HCT116 (cell line): Measurements from ENCODE around the gene RCSD1. TPM values are rescaled to one million over a fixed set of nuclear protein-coding genes. Genes with fewer than 3 reads are reported as not detected.

Experiments used
- ATAC-seq: fragments of 200-7000 bp; cut with Tn5 transposase; 2 replicates; pipeline ENCODE4 v1.9.1; 2020; ENCODE audit warnings: mild to moderate bottlenecking, moderate library complexity
- BruUV-seq: library from RNA; stranded (reverse); fragments of 400-500 nt; replicated peaks from 2 replicates; lab custom pipeline; 2021; lab: Mats Ljungman, UMichigan
- CTCF ChIA-PET: fragments of 300-600 bp; sonication (Branson Sonifier 250); formaldehyde crosslinking; loops from one replicate; lab custom pipeline; 2021; ENCODE audit warnings: antibody characterized with exemption; lab: Charles Lee
- POLR2A ChIA-PET: fragments of 300-600, 350-600 bp; sonication (Branson Sonifier 250); formaldehyde crosslinking; loops from one replicate; lab custom pipeline; 2021; ENCODE audit warnings: antibody characterized with exemption; lab: Charles Lee
- RAD21 ChIA-PET, 2 experiments: fragments of 300-600 bp; sonication (Branson Sonifier 250); formaldehyde crosslinking; loops; one replicate each; lab custom pipeline; 2023; ENCODE audit warnings: low total read pairs in 2 of 2; ENCODE audit not compliant: uncharacterized antibody in 2 of 2, unreplicated experiment in 2 of 2, low non-redundant PET in 1 of 2; lab: Charles Lee
- DNase-seq: peaks from one replicate; pipeline ENCODE4 v3.0.0-alpha.2; 2010; ENCODE audit warnings: low read depth, low spot score
- H2AFZ ChIP-seq: fragments of 200-600 bp; shearing (Covaris generic), sonication (generic); 2 replicates; pipeline ENCODE4 v1.6.1; 2017; ENCODE audit warnings: low read depth, mixed run types, mixed read lengths, antibody characterized with exemption, low read length; ENCODE audit not compliant: poor library complexity, severe bottlenecking
- H3K27ac ChIP-seq: 2 replicates; pipeline ENCODE4 v1.5.1; 2012; ENCODE audit warnings: low read depth, low read length
- H3K27me3 ChIP-seq: fragments of 200-600 bp; sonication (generic); 2 replicates; pipeline ENCODE4 v1.6.1; 2016; ENCODE audit warnings: mixed run types, low read length, mixed read lengths; ENCODE audit not compliant: insufficient read depth
- H3K36me3 ChIP-seq, 2 experiments: fragments of 200-500 bp in 1 of 2; fragments of 200-600 bp in 1 of 2; sonication (Bioruptor generic) in 1 of 2; sonication (generic) in 1 of 2; 2 replicates each; pipeline versions ENCODE4 v1.5.1 to v1.6.1; 2014 to 2016; ENCODE audit warnings: low read length in 2 of 2, inconsistent platforms in 1 of 2, mixed read lengths in 1 of 2, mixed run types in 1 of 2; ENCODE audit not compliant: insufficient read depth in 2 of 2, control insufficient read depth in 1 of 2
- H3K4me1 ChIP-seq, 2 experiments: fragments of 200-600 bp in 1 of 2; sonication (generic) in 1 of 2; 2 replicates each; pipeline versions ENCODE4 v1.5.1 to v1.6.1; 2012 to 2017; ENCODE audit warnings: low read length in 2 of 2, inconsistent platforms in 1 of 2, mild to moderate bottlenecking in 1 of 2, mixed read lengths in 1 of 2, mixed run types in 1 of 2, moderate library complexity in 1 of 2; ENCODE audit not compliant: insufficient read depth in 2 of 2, control insufficient read depth in 1 of 2
- H3K4me2 ChIP-seq: fragments of 200-600 bp; sonication (generic); 2 replicates; pipeline ENCODE4 v1.6.1; 2017; ENCODE audit warnings: mixed run types, low read length, mixed read lengths
- H3K4me3 ChIP-seq, 2 experiments: fragments of 200-600 bp in 1 of 2; sonication (generic) in 1 of 2; replicated peaks in 1 of 2; 2 replicates each; pipeline ENCODE4 v1.5.1; 2011 to 2016; ENCODE audit warnings: low read length in 2 of 2, control low read depth in 1 of 2, low read depth in 1 of 2, mild to moderate bottlenecking in 1 of 2, mixed read lengths in 1 of 2, mixed run types in 1 of 2
- H3K79me2 ChIP-seq: fragments of 200-600 bp; sonication (generic); 2 replicates; pipeline ENCODE4 v1.6.1; 2017; ENCODE audit warnings: mild to moderate bottlenecking, mixed run types, low read length, moderate library complexity, mixed read lengths; ENCODE audit not compliant: insufficient read depth
- H3K9ac ChIP-seq: fragments of 200-600 bp; sonication (generic); 2 replicates; pipeline ENCODE4 v1.6.1; 2016; ENCODE audit warnings: low read length, mixed read lengths
- H3K9me2 ChIP-seq: fragments of 200-600 bp; sonication (generic), shearing (Covaris generic); 2 replicates; pipeline ENCODE4 v1.6.1; 2017; ENCODE audit warnings: mixed run types, mild to moderate bottlenecking, moderate library complexity; ENCODE audit not compliant: insufficient read depth
- H3K9me3 ChIP-seq, 2 experiments: fragments of 200-500 bp in 1 of 2; fragments of 200-600 bp in 1 of 2; sonication (Bioruptor generic) in 1 of 2; sonication (generic) in 1 of 2; 2 replicates each; pipeline ENCODE4 v1.6.1; 2014 to 2017; ENCODE audit warnings: low read length in 2 of 2, mixed read lengths in 2 of 2, inconsistent platforms in 1 of 2, low read depth in 1 of 2, mild to moderate bottlenecking in 1 of 2, mixed run types in 1 of 2, moderate library complexity in 1 of 2; ENCODE audit not compliant: control insufficient read depth in 1 of 2, insufficient read depth in 1 of 2
- H4K20me1 ChIP-seq: fragments of 200-600 bp; sonication (generic), shearing (Covaris generic); 2 replicates; pipeline ENCODE4 v1.6.1; 2017; ENCODE audit warnings: mixed run types, mild to moderate bottlenecking, moderate library complexity; ENCODE audit not compliant: insufficient read depth
- ATF3 ChIP-seq: IDR thresholded peaks from 2 replicates; pipeline ENCODE4 v1.6.1; 2012
- CBX3 ChIP-seq: IDR thresholded peaks from 2 replicates; pipeline ENCODE4 v1.6.1; 2012; ENCODE audit warnings: low read depth
- CEBPB ChIP-seq: IDR thresholded peaks from 2 replicates; pipeline ENCODE4 v1.6.1; 2012; ENCODE audit warnings: low read depth
- EGR1 ChIP-seq: IDR thresholded peaks from 2 replicates; pipeline ENCODE4 v1.6.1; 2012; ENCODE audit warnings: low read depth
- EZH2 ChIP-seq: fragments of 200-600 bp; sonication (generic); IDR thresholded peaks from 2 replicates; pipeline ENCODE4 v1.6.1; 2017; ENCODE audit warnings: antibody characterized with exemption, mixed run types
- EZH2phosphoT487 ChIP-seq: fragments of 200-600 bp; IDR thresholded peaks from 2 replicates; pipeline ENCODE4 v1.6.1; 2018; ENCODE audit warnings: antibody characterized with exemption, borderline replicate concordance
- FOSL1 ChIP-seq: IDR thresholded peaks from 2 replicates; pipeline ENCODE4 v1.6.1; 2012; ENCODE audit warnings: low read depth
- JUND ChIP-seq: IDR thresholded peaks from 2 replicates; pipeline ENCODE4 v1.6.1; 2012
- POLR2A ChIP-seq: IDR thresholded peaks from 2 replicates; pipeline ENCODE4 v1.7.0; 2011; ENCODE audit warnings: borderline replicate concordance; ENCODE audit not compliant: insufficient read depth, insufficient read length; ENCODE audit errors: extremely low read depth
- SIN3A ChIP-seq: IDR thresholded peaks from 2 replicates; pipeline ENCODE4 v1.6.1; 2012; ENCODE audit warnings: low read depth
- SP1 ChIP-seq: IDR thresholded peaks from 2 replicates; pipeline ENCODE4 v1.6.1; 2012; ENCODE audit warnings: low read depth
- SRF ChIP-seq: IDR thresholded peaks from 2 replicates; pipeline ENCODE4 v1.6.1; 2012; ENCODE audit warnings: low read depth
- YY1 ChIP-seq: IDR thresholded peaks from 2 replicates; pipeline ENCODE4 v1.6.1; 2011; ENCODE audit warnings: low read length, low read depth, moderate library complexity, mild to moderate bottlenecking; ENCODE audit not compliant: insufficient replicate concordance; ENCODE audit errors: extremely low read depth
- ZFX ChIP-seq: fragments of 450-650 bp; IDR thresholded peaks from 2 replicates; pipeline ENCODE4 v1.6.1; 2017
- ZNF274 ChIP-seq: fragments of 200-500 bp; sonication (Bioruptor generic); IDR thresholded peaks from 2 replicates; pipeline ENCODE4 v1.6.1; 2014; ENCODE audit warnings: mild to moderate bottlenecking, low read depth, low read length, inconsistent platforms
- intact Hi-C: fragments of 100-400 bp; cut with micrococcal nuclease; formaldehyde crosslinking; loops from 2 replicates; pipeline ENCODE4 v1.10.0; 2022
- total RNA-seq: library from RNA; stranded (reverse); gene quantifications from one replicate; pipeline ENCODE4 v1.2.1, GENCODE V29; 2021; ENCODE audit not compliant: unreplicated experiment
- TF ChIP-seq, protein P1 (sequence below): IDR thresholded peaks from 2 replicates; pipeline ENCODE4 v1.6.1; 2012
- TF ChIP-seq, protein P2 (sequence below): IDR thresholded peaks from 2 replicates; pipeline ENCODE4 v1.6.1; 2011; ENCODE audit warnings: mild to moderate bottlenecking, low read length, moderate library complexity; ENCODE audit not compliant: insufficient replicate concordance; ENCODE audit errors: extremely low read depth
- TF ChIP-seq, protein P3 (sequence below), 3 experiments: fragments of 200-600 bp in 1 of 3; sonication (generic) in 1 of 3; IDR thresholded peaks in 2 of 3; conservative IDR thresholded peaks in 1 of 3; 2 replicates each; pipeline ENCODE4 v1.5.1; 2012 to 2017; ENCODE audit warnings: low read depth in 2 of 3, low read length in 2 of 3, antibody characterized with exemption in 1 of 3, borderline replicate concordance in 1 of 3, control low read depth in 1 of 3, mild to moderate bottlenecking in 1 of 3, mixed read lengths in 1 of 3, mixed run types in 1 of 3, moderate library complexity in 1 of 3; ENCODE audit not compliant: insufficient read depth in 1 of 3

RCSD1 gene
- total RNA-seq, 1 experiment from 2014 or later = 0.15 TPM

DNA sequence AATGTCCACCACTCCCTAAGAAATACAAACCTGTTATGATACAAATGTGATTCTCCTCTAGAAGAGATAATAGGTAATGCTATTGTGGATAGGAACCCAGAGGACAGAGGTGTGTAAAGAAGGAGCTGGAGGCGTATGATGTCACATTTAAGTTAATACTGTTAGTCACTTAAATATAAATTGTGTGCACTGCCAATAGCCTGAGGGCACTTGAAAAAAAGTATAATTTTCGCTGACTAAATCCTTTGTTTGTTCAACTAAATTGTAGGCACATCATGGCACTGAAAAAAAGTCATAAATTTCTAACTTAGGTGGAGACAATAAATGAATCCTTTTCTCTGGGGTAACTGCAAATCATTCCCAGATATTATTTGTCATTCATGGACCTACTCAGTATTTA, 4.4 kb downstream of the RCSD1 start:
- no peak for DNase-seq
- POLR2A ChIA-PET = no interaction called here

More for the DNA sequence above, 4.4 kb downstream of the RCSD1 start:
- Histone ChIP-seq H3K4me2 (no peak overlapping the region), H3K9ac (no peak overlapping the region), H3K79me2 (no peaks in the 10 kb centered on the region), H3K9me2 (no peaks in the 10 kb centered on the region), H3K9me3 (no peaks in the 10 kb centered on the region), H3K27me3 (no peaks in the 10 kb centered on the region), H2AFZ (no peak overlapping the region), H3K27ac (no peak overlapping the region), H3K4me3 (no peak overlapping the region), H3K4me1 (no peaks in the 10 kb centered on the region), H3K36me3 (no peaks in the 10 kb centered on the region), H4K20me1 (no peaks in the 10 kb centered on the region)
- ATAC-seq = no peak
- no TSS peak for BruUV-seq
- no peak for TF ChIP-seq YY1
- no peak for TF ChIP-seq CBX3
- no peak for TF ChIP-seq ZNF274
- no peak for TF ChIP-seq EGR1
- no peak for TF ChIP-seq POLR2A
- TF ChIP-seq SRF = no peak
- TF ChIP-seq FOSL1 = no peak
- no peak for TF ChIP-seq JUND
- no peak for TF ChIP-seq ATF3
- no peak for TF ChIP-seq SIN3A
- TF ChIP-seq CEBPB = no peak
- TF ChIP-seq, protein P1, sequence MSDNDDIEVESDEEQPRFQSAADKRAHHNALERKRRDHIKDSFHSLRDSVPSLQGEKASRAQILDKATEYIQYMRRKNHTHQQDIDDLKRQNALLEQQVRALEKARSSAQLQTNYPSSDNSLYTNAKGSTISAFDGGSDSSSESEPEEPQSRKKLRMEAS = no peak
- TF ChIP-seq, protein P2, sequence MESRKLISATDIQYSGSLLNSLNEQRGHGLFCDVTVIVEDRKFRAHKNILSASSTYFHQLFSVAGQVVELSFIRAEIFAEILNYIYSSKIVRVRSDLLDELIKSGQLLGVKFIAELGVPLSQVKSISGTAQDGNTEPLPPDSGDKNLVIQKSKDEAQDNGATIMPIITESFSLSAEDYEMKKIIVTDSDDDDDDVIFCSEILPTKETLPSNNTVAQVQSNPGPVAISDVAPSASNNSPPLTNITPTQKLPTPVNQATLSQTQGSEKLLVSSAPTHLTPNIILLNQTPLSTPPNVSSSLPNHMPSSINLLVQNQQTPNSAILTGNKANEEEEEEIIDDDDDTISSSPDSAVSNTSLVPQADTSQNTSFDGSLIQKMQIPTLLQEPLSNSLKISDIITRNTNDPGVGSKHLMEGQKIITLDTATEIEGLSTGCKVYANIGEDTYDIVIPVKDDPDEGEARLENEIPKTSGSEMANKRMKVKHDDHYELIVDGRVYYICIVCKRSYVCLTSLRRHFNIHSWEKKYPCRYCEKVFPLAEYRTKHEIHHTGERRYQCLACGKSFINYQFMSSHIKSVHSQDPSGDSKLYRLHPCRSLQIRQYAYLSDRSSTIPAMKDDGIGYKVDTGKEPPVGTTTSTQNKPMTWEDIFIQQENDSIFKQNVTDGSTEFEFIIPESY = no peak
- TF ChIP-seq ZFX = no peak
- no peak for TF ChIP-seq EZH2
- TF ChIP-seq, protein P3, sequence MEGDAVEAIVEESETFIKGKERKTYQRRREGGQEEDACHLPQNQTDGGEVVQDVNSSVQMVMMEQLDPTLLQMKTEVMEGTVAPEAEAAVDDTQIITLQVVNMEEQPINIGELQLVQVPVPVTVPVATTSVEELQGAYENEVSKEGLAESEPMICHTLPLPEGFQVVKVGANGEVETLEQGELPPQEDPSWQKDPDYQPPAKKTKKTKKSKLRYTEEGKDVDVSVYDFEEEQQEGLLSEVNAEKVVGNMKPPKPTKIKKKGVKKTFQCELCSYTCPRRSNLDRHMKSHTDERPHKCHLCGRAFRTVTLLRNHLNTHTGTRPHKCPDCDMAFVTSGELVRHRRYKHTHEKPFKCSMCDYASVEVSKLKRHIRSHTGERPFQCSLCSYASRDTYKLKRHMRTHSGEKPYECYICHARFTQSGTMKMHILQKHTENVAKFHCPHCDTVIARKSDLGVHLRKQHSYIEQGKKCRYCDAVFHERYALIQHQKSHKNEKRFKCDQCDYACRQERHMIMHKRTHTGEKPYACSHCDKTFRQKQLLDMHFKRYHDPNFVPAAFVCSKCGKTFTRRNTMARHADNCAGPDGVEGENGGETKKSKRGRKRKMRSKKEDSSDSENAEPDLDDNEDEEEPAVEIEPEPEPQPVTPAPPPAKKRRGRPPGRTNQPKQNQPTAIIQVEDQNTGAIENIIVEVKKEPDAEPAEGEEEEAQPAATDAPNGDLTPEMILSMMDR (IDR thresholded peaks at IDR 0.05 in 2 of 3, conservative IDR thresholded peaks at IDR 0.05 in 1 of 3; ENCODE audit: borderline replicate concordance in 1 of 3, insufficient read depth in 1 of 3, low read depth in 2 of 3, low read length in 2 of 3) = no peak
- no peak for TF ChIP-seq EZH2phosphoT487
- no peak for TF ChIP-seq SP1
- CTCF ChIA-PET = no interaction called here
- intact Hi-C loops = no loop called here
- RAD21 ChIA-PET = no interaction called here
